AG09319 (cell line): Measurements from ENCODE around the gene BET1L.

Source experiments
- DNase-seq: peaks from one replicate; pipeline ENCODE4 v3.0.0-alpha.2; 2010; ENCODE audit warnings: low read depth; ENCODE audit errors: extremely low read depth
- TF ChIP-seq, protein P1 (sequence below): IDR thresholded peaks from 2 replicates; pipeline ENCODE4 v1.5.1; 2011; ENCODE audit warnings: low read depth, mild to moderate bottlenecking, inconsistent platforms, low read length, moderate library complexity

Gene BET1L

DNA sequence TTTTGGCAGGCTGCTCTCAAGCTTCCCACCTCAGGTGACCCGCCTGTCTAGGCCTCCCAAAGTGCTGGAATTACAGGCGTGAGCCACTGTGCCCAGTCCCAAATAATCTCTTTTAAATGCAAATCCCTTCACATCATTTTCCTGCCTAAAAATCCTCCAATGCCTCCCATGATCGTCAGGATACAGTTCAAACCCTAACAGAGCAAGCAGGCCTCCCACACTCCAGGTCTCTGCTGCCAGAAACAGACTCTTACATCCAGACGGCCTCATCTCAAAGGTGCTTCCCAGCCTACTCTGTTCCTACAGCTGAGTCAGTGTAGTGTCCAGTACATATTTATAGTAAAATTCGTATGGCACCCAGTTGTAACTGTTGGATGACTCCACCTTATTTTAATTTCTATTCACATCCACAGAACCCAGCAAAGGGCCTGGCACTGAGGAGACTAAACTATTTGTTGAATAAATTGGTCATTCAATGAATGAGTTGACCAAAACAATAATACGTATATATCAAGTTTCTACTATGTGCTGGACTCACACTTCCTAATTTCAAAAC lies 20.7 kb upstream of the BET1L start:
- no peak for DNase-seq
- TF ChIP-seq, protein P1, sequence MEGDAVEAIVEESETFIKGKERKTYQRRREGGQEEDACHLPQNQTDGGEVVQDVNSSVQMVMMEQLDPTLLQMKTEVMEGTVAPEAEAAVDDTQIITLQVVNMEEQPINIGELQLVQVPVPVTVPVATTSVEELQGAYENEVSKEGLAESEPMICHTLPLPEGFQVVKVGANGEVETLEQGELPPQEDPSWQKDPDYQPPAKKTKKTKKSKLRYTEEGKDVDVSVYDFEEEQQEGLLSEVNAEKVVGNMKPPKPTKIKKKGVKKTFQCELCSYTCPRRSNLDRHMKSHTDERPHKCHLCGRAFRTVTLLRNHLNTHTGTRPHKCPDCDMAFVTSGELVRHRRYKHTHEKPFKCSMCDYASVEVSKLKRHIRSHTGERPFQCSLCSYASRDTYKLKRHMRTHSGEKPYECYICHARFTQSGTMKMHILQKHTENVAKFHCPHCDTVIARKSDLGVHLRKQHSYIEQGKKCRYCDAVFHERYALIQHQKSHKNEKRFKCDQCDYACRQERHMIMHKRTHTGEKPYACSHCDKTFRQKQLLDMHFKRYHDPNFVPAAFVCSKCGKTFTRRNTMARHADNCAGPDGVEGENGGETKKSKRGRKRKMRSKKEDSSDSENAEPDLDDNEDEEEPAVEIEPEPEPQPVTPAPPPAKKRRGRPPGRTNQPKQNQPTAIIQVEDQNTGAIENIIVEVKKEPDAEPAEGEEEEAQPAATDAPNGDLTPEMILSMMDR: no peak

DNA sequence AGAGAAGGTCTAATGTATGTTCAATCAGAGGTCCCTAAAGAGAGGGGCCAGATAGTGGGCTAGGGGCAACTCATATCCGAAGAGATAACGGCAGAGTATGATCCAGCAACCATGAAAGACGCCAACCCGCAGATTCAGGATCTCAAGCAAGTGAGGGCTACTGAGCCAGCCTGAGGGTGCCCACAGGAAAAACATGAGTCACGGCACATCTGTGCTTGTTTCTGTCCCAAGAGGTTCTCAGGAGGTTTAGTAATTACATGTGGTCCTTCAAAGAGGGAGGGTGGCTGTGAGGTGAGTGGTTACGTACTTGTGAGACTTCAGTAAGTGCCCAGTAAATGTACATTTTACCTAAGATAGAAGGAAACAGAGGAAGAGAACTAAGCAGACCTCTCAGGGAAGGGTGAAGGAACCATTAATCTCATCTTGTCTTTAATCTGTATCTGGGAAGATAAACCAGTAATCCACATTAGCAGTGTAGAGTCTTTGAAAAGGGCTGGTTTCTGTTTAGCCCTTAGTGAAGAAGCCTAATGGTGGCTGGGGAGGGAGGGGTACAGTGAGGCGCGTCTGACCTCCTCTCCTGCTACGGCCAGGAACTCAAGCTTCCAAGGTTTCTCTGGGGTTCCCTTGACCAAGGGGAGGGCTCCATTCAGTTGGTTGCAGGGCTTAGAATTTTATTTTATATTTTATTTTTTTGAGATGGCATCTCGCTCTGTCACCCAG lies 18.7 kb upstream of the BET1L start:
- DNase-seq: no peak
- TF ChIP-seq, protein P1: no peak

DNA sequence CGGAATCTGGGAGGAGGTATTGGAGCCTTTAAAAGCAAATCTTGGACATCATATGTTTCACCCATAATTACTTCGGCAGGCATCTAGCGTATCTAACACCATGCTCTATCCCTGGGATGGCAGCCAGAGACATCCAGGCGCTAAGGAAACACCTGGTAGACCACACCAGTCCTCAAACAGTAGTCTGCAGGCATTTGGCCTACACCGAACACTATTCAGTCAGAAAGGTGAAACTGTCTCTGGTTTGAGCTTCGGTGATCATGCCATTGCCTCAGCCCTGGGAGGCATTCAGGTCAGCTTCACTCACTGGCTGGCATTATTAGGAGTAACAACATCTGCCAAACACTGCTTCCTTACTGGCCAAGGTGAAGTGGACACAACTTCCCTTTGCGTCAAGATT lies 17.2 kb upstream of the BET1L start:
- TF ChIP-seq, protein P1: no peak
- DNase-seq: no peak

DNA sequence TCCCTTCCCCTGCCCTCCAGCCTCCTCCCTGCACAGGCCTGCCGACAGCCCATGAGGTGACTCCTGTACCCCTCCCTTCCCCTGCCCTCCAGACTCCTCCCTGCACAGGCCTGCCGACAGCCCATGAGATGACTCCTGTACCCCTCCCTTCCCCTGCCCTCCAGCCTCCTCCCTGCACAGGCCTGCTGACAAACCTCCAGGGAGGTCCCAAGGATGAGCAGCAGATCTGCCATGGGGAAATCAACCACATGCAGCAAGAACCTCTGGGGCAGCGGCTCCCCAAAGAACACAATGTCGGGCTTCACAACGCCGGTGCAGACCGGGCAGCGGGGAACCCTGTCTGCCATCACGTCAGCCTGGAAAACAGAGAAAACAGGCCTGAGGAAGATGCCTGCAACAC lies 16.7 kb upstream of the BET1L start:
- no peak for DNase-seq
- TF ChIP-seq, protein P1: no peak

DNA sequence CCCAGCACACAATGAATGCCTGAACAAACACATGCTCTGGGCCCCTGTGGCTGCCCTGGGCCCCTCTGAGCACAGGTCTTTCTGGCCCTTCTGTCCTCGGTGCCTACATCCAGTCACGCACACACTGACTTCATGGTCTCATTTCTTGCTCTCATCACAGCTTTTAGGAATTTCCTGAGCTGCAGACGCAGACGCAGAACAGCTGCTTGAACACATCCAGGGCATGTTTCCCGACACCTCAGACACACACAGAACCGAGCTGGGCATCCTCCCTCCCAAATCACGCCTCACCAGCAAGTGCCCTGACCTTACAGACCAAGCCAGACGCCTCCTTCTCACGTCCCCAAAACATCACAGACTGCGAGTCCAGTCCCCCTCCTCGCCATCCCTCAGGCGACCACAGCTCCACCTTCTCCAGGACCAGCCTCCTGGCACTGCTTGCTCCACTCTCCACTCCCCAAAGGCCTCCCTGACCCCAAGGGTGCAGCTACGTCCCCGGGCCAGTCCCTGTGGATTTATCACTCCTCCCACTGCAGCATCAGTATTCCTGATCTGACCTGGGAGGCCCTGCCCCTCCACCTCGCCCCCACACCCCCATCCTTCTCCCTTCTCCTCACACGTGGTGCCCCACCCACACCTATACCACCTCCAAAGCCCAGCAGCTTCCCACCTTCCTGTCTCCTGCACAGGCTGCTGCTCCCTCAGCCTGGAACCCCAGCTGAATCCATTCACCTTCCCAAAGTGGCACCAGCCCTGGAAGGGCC lies 16.0 kb upstream of the BET1L start:
- DNase-seq: no peak
- TF ChIP-seq, protein P1: no peak

DNA sequence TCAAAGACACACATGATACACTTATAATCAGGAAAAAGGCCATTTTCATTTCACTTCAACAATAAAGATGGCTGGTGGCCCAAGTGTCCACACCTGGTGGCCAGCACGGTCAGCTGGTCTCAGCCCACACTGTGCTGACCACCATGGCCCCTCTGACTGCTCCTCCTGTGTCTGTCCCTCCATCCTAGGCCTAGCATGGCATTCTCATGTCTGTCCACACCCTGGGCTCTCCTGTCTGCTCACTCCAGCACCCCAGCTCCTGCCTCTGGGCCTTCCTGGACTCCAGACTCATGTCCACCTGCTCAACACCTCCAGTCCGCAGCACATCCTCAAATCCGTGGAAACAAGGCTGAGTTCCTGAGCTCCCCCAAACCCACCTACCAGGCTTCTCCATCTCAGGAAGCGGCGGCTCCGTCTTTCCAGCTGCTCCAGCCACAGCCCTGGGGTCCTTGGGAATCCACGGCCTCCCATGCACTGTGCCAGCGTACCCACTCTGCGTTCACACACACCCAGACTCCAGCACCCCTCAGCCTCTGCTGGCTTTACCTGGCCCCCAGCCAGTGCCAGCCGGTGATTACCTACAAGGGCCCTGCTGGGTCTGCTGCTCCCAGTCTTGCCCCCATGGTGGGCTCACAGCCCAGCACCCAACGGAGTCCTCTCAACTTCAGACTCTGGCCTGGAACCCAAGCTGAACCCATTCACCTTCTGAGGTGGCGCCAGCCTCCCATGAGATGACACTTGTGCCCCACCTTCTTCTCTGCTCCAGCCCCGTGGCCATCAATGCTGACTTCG lies 15.0 kb upstream of the BET1L start:
- TF ChIP-seq, protein P1: no peak
- DNase-seq: no peak
